Small intestine (tissue), 7 donors: ENCODE results near the gene CRYGN. TPM values are rescaled to one million over a fixed set of nuclear protein-coding genes. Genes with fewer than 3 reads are reported as not detected.

Experiments
- DNase-seq, 2 donors: peaks; one replicate each; pipeline versions ENCODE4 v3.0.0 to v3.0.0-alpha.2; 2013
- FAIRE-seq: peaks from 2 replicates; lab custom pipeline; 2012; peaks lifted over from hg19 to GRCh38; lab: Jason Lieb, UNC
- H3K27ac ChIP-seq, 3 donors: one replicate each; pipeline ENCODE4 v1.5.1; 2013; ENCODE audit warnings: low read length in 2 of 3, mild to moderate bottlenecking in 2 of 3, control low read depth in 1 of 3, inconsistent platforms in 1 of 3, low read depth in 1 of 3, moderate library complexity in 1 of 3
- H3K27me3 ChIP-seq, 3 donors: one replicate each; pipeline ENCODE4 v1.6.1; 2013; ENCODE audit warnings: low read length in 3 of 3, inconsistent platforms in 1 of 3; ENCODE audit not compliant: control insufficient read depth in 3 of 3, insufficient read depth in 3 of 3
- H3K36me3 ChIP-seq, 3 donors: one replicate each; pipeline ENCODE4 v1.6.1; 2013; ENCODE audit warnings: low read length in 3 of 3, inconsistent platforms in 1 of 3, low read depth in 1 of 3, mild to moderate bottlenecking in 1 of 3, moderate library complexity in 1 of 3; ENCODE audit not compliant: control insufficient read depth in 3 of 3, insufficient read depth in 2 of 3
- H3K4me1 ChIP-seq, 3 donors: one replicate each; pipeline ENCODE4 v1.6.1; 2013; ENCODE audit warnings: low read length in 2 of 3, inconsistent platforms in 1 of 3, low read depth in 1 of 3, mild to moderate bottlenecking in 1 of 3, moderate library complexity in 1 of 3; ENCODE audit not compliant: control insufficient read depth in 3 of 3, insufficient read depth in 2 of 3
- H3K4me3 ChIP-seq, 3 donors: one replicate each; pipeline ENCODE4 v1.5.1; 2013; ENCODE audit warnings: low read length in 3 of 3, control low read depth in 1 of 3, inconsistent platforms in 1 of 3, low read depth in 1 of 3, mild to moderate bottlenecking in 1 of 3, moderate library complexity in 1 of 3
- H3K9me3 ChIP-seq, 2 donors: one replicate each; pipeline ENCODE4 v1.6.1; 2013; ENCODE audit warnings: low read depth in 1 of 2, low read length in 1 of 2; ENCODE audit not compliant: control insufficient read depth in 2 of 2, insufficient read depth in 1 of 2
- WGBS, 3 donors: extraction: QIAGEN DNeasy Blood & Tissue Kit; methylation state at CpG; one replicate each; pipeline ENCODE4 v1.1.7; 2013; 5-methylcytosine and 5-hydroxymethylcytosine counted together
- polyA plus RNA-seq, 4 donors: library from polyadenylated mRNA; stranded (reverse) in 3 of 4; unstranded in 1 of 4; fragments of 200-250 nt in 3 of 4; fragments of 120-200 nt in 1 of 4; gene quantifications; one replicate each; pipeline versions ENCODE4 v1.2.1 to v1.2.3, GENCODE V29; 2013
- donor health status: healthy with polysubstance abuse.
- donor health status: control.
- donor health status: control.
- donor health status: Bipolar disorder and iron deficiency.
- donor health status: healthy.

Gene CRYGN
- polyA plus RNA-seq, 4 donors, result 0.06 to 0.07 TPM; not detected in 2

GRCh38 chr7:151423226-151423625 is 16.7 kb downstream of the CRYGN start:
- no peaks in the 10 kb centered on the region for H3K4me1 ChIP-seq
- peaks cover 0 to 11% (median 2%) of the 10 kb centered on the region in 3 donors for H3K27me3 ChIP-seq
- FAIRE-seq (no peak), DNase-seq (no peak)
- H3K36me3 ChIP-seq, result no peaks in the 10 kb centered on the region
- peaks cover 0 to 27% of the 10 kb centered on the region in 2 donors for H3K9me3 ChIP-seq
- no peak overlapping the region for H3K4me3 ChIP-seq
- WGBS, 3 donors, result 79 to 88% (median 81%) methylated on average over 7 of the region's 7 CpGs
- H3K27ac ChIP-seq, result no peak overlapping the region

DNA sequence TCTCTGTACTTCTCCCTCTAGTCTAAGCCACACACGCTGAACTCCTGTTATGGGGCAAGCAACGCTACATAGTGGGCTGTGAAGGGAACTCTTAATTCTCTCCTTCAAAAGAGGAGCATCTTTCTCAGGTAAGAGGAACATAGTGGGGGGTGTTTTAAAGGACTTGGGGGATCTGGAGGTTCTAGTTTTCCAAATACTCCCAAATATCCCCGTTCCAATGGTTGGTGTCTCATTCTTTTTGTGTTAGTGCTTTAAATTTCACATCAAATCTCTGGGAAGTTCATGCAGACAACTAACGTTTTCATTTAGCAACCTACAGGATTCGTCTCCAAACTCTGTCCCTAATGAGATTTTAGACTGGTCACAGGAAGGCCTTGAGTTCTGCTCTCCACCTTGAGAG is 17.7 kb downstream of the CRYGN start:
- 78 to 87% (median 80%) methylated on average over 5 of the region's 5 CpGs for WGBS, 3 donors
- no peak for DNase-seq
- Histone ChIP-seq H3K9me3 (peaks cover 0 to 27% of the 10 kb centered on the region in 2 donors), H3K27ac (no peak overlapping the region), H3K4me1 (no peaks in the 10 kb centered on the region), H3K4me3 (no peak overlapping the region), H3K27me3 (peaks cover 0 to 8% (median 2%) of the 10 kb centered on the region in 3 donors), H3K36me3 (no peaks in the 10 kb centered on the region)
- FAIRE-seq, result no peak

DNA sequence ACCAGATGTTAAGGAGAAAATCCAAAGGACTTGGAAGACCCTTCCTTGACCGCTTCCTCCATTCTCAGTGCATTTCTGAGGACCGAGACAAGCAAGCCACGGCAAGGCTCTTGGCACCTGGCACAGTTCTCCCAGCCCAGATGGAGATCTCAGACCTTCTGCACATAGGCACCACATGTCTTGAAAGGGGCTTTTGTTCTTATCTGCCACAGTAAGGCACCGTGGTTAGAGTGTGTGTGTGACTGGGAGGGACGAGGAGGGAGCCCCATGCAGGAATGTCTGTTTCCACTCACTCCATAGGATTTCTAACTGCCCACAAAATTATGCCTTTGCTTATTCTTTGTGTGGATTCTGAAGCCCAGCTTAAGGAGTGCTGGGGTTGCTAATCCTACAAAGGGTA is 19.8 kb downstream of the CRYGN start:
- H3K4me1 ChIP-seq, result peaks cover 0 to 6% (median 0%) of the 10 kb centered on the region in 3 donors
- no peaks in the 10 kb centered on the region for H3K36me3 ChIP-seq
- no peak for FAIRE-seq
- WGBS, 3 donors, result 61 to 81% (median 77%) methylated on average over 5 of the region's 5 CpGs
- H3K9me3 ChIP-seq, result peaks cover 0 to 27% of the 10 kb centered on the region in 2 donors
- no peak overlapping the region for H3K4me3 ChIP-seq
- H3K27ac ChIP-seq, result no peak overlapping the region
- no peak for DNase-seq
- H3K27me3 ChIP-seq, result peaks cover 0 to 13% (median 2%) of the 10 kb centered on the region in 3 donors

DNA sequence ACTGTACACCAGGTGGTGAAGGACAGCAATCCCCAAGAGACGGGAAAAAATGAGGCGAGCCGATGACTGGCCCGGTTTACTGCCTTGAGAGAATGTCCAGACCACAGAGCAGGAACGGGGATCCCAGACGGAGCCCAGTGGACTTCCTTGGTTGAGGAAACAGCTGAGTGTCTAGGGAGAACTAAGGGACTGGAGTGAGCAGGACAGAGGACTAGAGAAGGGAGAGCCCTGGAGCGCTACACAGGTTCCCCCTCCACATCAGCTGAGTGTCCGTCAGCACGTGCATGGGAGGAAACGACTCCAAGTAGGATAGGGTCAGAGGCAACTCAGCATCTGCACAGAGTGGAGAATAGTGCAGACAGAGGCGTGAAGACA is 23.0 kb downstream of the CRYGN start:
- no peak for DNase-seq
- no peak for FAIRE-seq
- peaks cover 0 to 6% (median 0%) of the 10 kb centered on the region in 3 donors for H3K4me1 ChIP-seq
- H3K27me3 ChIP-seq, result peaks cover 0 to 23% (median 4%) of the 10 kb centered on the region in 3 donors
- H3K9me3 ChIP-seq, result peaks cover 0 to 19% of the 10 kb centered on the region in 2 donors
- no peak overlapping the region for H3K27ac ChIP-seq
- H3K4me3 ChIP-seq, result no peak overlapping the region
- H3K36me3 ChIP-seq, result no peaks in the 10 kb centered on the region
- WGBS, 3 donors, result 55 to 68% (median 65%) methylated on average over 11 of the region's 11 CpGs

DNA sequence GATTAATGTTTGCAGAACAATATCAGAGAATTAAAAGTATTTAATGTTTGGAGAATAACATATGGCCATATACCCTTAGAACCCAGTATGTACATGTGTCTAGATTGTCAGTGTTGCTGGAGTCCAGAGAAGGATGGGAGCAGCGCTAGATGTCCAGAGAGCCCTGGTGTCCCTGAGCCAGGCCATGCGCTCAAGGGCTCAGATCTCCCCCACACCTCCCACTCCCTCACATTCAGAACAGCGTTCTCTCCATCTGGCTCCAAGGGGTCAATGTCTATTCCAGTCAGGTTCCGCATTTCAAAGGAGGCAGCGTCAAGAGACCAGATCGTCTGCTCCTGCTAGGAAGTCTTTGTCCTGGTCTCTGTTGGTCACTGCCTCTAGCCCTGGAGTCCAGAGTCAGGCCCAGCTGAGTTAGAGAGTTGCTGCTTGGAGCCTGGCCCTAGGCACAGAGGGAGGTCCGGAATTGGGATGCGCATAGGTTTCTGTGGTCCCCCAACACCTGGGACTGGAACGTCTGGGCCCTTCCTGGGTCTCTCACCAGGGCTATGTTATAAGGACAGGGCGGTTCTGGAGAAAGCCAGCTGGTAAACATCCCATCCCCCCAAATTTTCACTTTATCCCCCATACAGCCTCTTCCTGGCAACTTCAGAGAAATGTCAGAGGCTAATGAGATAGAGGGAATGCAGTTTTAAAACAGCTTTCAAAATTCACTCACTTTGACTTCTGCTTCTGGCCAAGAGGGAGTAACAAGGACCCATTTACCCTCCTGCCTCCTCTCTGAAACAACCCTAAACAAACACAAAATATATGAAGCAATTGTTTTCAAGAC is 23.6 kb downstream of the CRYGN start:
- no peak for FAIRE-seq
- H3K4me1 ChIP-seq, result peaks cover 0 to 6% (median 0%) of the 10 kb centered on the region in 3 donors
- H3K9me3 ChIP-seq, result peaks cover 0 to 13% of the 10 kb centered on the region in 2 donors
- 61 to 73% (median 69%) methylated on average over 10 of the region's 10 CpGs for WGBS, 3 donors
- peaks cover 0 to 29% (median 4%) of the 10 kb centered on the region in 3 donors for H3K27me3 ChIP-seq
- H3K27ac ChIP-seq, result no peak overlapping the region
- no peaks in the 10 kb centered on the region for H3K36me3 ChIP-seq
- no peak for DNase-seq
- no peak overlapping the region for H3K4me3 ChIP-seq

GRCh38 chr7:151415375-151416105 is 24.4 kb downstream of the CRYGN start:
- H3K4me3 ChIP-seq, result no peak overlapping the region
- FAIRE-seq (no peak), DNase-seq (no peak)
- H3K4me1 ChIP-seq, result peaks cover 0 to 6% (median 0%) of the 10 kb centered on the region in 3 donors
- 36 to 71% (median 56%) methylated on average over 3 of the region's 3 CpGs for WGBS, 3 donors
- no peak overlapping the region for H3K27ac ChIP-seq
- no peaks in the 10 kb centered on the region for H3K36me3 ChIP-seq
- H3K9me3 ChIP-seq, result peaks cover 0 to 7% of the 10 kb centered on the region in 2 donors
- peaks cover 0 to 37% (median 4%) of the 10 kb centered on the region in 3 donors for H3K27me3 ChIP-seq

DNA sequence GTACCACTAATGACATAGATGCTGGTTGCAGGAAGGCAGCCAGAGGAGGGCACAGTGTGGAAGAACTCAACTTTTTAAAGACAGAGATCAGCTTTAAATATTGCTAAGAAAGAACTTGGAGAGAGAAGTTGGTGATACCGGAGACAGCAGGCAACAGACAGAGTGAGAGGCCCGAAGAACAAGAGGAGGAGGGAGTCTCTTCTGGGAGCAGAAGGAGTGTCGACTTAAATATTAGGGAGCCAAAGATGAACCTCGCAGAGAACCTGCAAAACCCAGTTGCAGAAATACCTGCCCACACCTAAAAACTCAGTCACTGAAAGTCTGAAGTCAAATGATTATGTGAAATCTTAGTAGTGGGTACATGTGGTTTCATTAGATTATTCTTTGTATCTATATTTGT is 26.7 kb downstream of the CRYGN start:
- 85 to 93% (median 87%) methylated on average over 4 of the region's 4 CpGs for WGBS, 3 donors
- no peak for FAIRE-seq
- Histone ChIP-seq H3K4me3 (no peak overlapping the region), H3K36me3 (no peaks in the 10 kb centered on the region), H3K27me3 (peaks cover 4 to 60% (median 7%) of the 10 kb centered on the region in 3 donors), H3K4me1 (peaks cover 0 to 13% (median 5%) of the 10 kb centered on the region in 3 donors), H3K27ac (no peak overlapping the region), H3K9me3 (no peaks in the 10 kb centered on the region)
- DNase-seq, result no peak

DNA sequence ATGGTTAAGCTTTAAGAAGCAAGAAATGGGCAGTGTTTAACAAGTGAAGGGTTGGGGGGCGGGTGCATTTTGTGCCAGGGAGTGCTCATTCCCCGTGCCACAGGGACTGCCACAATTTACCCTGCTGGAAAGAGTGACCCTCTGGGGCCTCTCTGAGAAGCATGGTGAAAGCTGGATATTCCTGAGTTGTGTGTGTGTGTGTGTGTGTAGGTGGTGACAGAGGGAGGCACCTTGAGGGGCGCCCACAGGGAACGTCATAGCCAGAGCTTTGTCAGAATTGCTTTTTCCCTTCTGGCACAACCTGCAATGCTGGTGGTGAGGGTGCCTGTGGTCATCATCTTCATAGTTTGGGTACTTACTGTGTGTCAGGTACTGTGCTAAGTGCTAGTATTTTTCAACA is 27.6 kb downstream of the CRYGN start:
- Histone ChIP-seq H3K4me1 (peaks cover 0 to 13% (median 5%) of the 10 kb centered on the region in 3 donors), H3K36me3 (no peaks in the 10 kb centered on the region), H3K9me3 (no peaks in the 10 kb centered on the region), H3K27ac (no peak overlapping the region), H3K27me3 (peaks cover 4 to 60% (median 7%) of the 10 kb centered on the region in 3 donors), H3K4me3 (no peak overlapping the region)
- 69 to 77% (median 70%) methylated on average over 4 of the region's 4 CpGs for WGBS, 3 donors
- DNase-seq (no peak), FAIRE-seq (no peak)
